Astrocyte (in vitro differentiated cells and primary cell): Measurements from ENCODE around the gene LRRC27. TPM values are rescaled to one million over a fixed set of nuclear protein-coding genes. Genes with fewer than 3 reads are reported as not detected.

Experiments
- DNase-seq: peaks from one replicate; pipeline ENCODE4 v3.0.0-alpha.2; 2010; ENCODE audit warnings: low read depth
- FAIRE-seq: peaks from 2 replicates; lab custom pipeline; 2011; peaks lifted over from hg19 to GRCh38; lab: Jason Lieb, UNC
- H2AFZ ChIP-seq: 2 replicates; pipeline ENCODE4 v1.6.0; 2012; ENCODE audit warnings: low read depth, low read length, inconsistent platforms
- H3K27ac ChIP-seq: 2 replicates; pipeline ENCODE4 v1.5.1; 2011; ENCODE audit warnings: low read depth, low read length, inconsistent platforms
- H3K27me3 ChIP-seq: 2 replicates; pipeline ENCODE4 v1.6.0; 2011; ENCODE audit warnings: low read length, inconsistent platforms; ENCODE audit not compliant: insufficient read depth
- H3K36me3 ChIP-seq: 2 replicates; pipeline ENCODE4 v1.5.1; 2011; ENCODE audit warnings: low read length, inconsistent platforms; ENCODE audit not compliant: insufficient read depth
- H3K4me1 ChIP-seq: 2 replicates; pipeline ENCODE4 v1.5.1; 2011; ENCODE audit warnings: low read length, inconsistent platforms; ENCODE audit not compliant: insufficient read depth
- H3K4me2 ChIP-seq: 2 replicates; pipeline ENCODE4 v1.6.0; 2012; ENCODE audit warnings: low read length, inconsistent platforms
- H3K4me3 ChIP-seq: 2 replicates; pipeline ENCODE4 v1.5.1; 2011; ENCODE audit warnings: low read depth, mild to moderate bottlenecking, low read length, inconsistent platforms; ENCODE audit not compliant: insufficient read depth
- H3K79me2 ChIP-seq: 2 replicates; pipeline ENCODE4 v1.6.0; 2012; ENCODE audit warnings: mild to moderate bottlenecking, low read length, inconsistent platforms; ENCODE audit not compliant: insufficient read depth
- H3K9ac ChIP-seq: 2 replicates; pipeline ENCODE4 v1.6.0; 2012; ENCODE audit warnings: mild to moderate bottlenecking, low read length, inconsistent platforms
- H3K9me3 ChIP-seq: 2 replicates; pipeline ENCODE4 v1.5.1; 2012; ENCODE audit warnings: low read depth, mild to moderate bottlenecking, low read length, inconsistent platforms; ENCODE audit not compliant: insufficient read depth
- H4K20me1 ChIP-seq: 2 replicates; pipeline ENCODE4 v1.6.0; 2012; ENCODE audit warnings: low read length, inconsistent platforms; ENCODE audit not compliant: insufficient read depth
- H3K27ac Mint-ChIP-seq: one replicate; pipeline ENCODE4 v1.8.0; 2021; ENCODE audit warnings: mild to moderate bottlenecking, mixed read lengths; ENCODE audit not compliant: unreplicated experiment
- H3K27me3 Mint-ChIP-seq: one replicate; pipeline ENCODE4 v1.8.0; 2021; ENCODE audit warnings: low read depth, mixed read lengths; ENCODE audit not compliant: unreplicated experiment
- H3K36me3 Mint-ChIP-seq: one replicate; pipeline ENCODE4 v1.8.0; 2021; ENCODE audit warnings: low read depth, mixed read lengths; ENCODE audit not compliant: unreplicated experiment
- H3K4me1 Mint-ChIP-seq: one replicate; pipeline ENCODE4 v1.8.0; 2021; ENCODE audit warnings: low read depth, mixed read lengths; ENCODE audit not compliant: unreplicated experiment
- H3K4me3 Mint-ChIP-seq: one replicate; pipeline ENCODE4 v1.8.0; 2021; ENCODE audit warnings: mild to moderate bottlenecking, moderate library complexity, mixed read lengths; ENCODE audit not compliant: unreplicated experiment
- H3K9me3 Mint-ChIP-seq: one replicate; pipeline ENCODE4 v1.8.0; 2021; ENCODE audit warnings: mild to moderate bottlenecking, mixed read lengths; ENCODE audit not compliant: unreplicated experiment
- EZH2 ChIP-seq: IDR thresholded peaks from 2 replicates; pipeline ENCODE4 v1.6.1; 2012; ENCODE audit warnings: mild to moderate bottlenecking, low read length, inconsistent platforms; ENCODE audit not compliant: insufficient read depth
- total RNA-seq: library from RNA; stranded (reverse); gene quantifications from 2 replicates; pipeline ENCODE4 v1.2.1, GENCODE V29; 2021
- TF ChIP-seq, protein P1 (sequence below): IDR thresholded peaks from 2 replicates; pipeline ENCODE4 v1.5.1; 2011; ENCODE audit warnings: low read depth, mild to moderate bottlenecking, inconsistent platforms, low read length, moderate library complexity; ENCODE audit not compliant: insufficient read depth

LRRC27 gene
- total RNA-seq, 1 donor from 2014 or later: 8.0 TPM

GRCh38 chr10:132412316-132413192 lies 80.6 kb downstream of the LRRC27 start:
- Histone ChIP-seq H3K9ac (no peak overlapping the region), H3K79me2 (no peaks in the 10 kb centered on the region), H3K36me3 (no peaks in the 10 kb centered on the region), H3K9me3 (no peaks in the 10 kb centered on the region), H3K4me2 (no peak overlapping the region), H3K27ac (no peak overlapping the region), H2AFZ (no peak overlapping the region), H3K4me3 (no peak overlapping the region), H3K27me3 (no peaks in the 10 kb centered on the region), H4K20me1 (peaks cover 11% of the 10 kb centered on the region), H3K4me1 (peaks cover 9% of the 10 kb centered on the region)
- FAIRE-seq (no peak), DNase-seq (no peak)
- H3K4me1 Mint-ChIP-seq: peaks cover 20% of the 10 kb centered on the region
- no peaks in the 10 kb centered on the region for H3K9me3 Mint-ChIP-seq
- no peak overlapping the region for H3K4me3 Mint-ChIP-seq
- H3K27me3 Mint-ChIP-seq: no peaks in the 10 kb centered on the region
- no peaks in the 10 kb centered on the region for H3K36me3 Mint-ChIP-seq
- no peak overlapping the region for H3K27ac Mint-ChIP-seq
- TF ChIP-seq EZH2: no peak
- TF ChIP-seq, protein P1, sequence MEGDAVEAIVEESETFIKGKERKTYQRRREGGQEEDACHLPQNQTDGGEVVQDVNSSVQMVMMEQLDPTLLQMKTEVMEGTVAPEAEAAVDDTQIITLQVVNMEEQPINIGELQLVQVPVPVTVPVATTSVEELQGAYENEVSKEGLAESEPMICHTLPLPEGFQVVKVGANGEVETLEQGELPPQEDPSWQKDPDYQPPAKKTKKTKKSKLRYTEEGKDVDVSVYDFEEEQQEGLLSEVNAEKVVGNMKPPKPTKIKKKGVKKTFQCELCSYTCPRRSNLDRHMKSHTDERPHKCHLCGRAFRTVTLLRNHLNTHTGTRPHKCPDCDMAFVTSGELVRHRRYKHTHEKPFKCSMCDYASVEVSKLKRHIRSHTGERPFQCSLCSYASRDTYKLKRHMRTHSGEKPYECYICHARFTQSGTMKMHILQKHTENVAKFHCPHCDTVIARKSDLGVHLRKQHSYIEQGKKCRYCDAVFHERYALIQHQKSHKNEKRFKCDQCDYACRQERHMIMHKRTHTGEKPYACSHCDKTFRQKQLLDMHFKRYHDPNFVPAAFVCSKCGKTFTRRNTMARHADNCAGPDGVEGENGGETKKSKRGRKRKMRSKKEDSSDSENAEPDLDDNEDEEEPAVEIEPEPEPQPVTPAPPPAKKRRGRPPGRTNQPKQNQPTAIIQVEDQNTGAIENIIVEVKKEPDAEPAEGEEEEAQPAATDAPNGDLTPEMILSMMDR: no peak

DNA sequence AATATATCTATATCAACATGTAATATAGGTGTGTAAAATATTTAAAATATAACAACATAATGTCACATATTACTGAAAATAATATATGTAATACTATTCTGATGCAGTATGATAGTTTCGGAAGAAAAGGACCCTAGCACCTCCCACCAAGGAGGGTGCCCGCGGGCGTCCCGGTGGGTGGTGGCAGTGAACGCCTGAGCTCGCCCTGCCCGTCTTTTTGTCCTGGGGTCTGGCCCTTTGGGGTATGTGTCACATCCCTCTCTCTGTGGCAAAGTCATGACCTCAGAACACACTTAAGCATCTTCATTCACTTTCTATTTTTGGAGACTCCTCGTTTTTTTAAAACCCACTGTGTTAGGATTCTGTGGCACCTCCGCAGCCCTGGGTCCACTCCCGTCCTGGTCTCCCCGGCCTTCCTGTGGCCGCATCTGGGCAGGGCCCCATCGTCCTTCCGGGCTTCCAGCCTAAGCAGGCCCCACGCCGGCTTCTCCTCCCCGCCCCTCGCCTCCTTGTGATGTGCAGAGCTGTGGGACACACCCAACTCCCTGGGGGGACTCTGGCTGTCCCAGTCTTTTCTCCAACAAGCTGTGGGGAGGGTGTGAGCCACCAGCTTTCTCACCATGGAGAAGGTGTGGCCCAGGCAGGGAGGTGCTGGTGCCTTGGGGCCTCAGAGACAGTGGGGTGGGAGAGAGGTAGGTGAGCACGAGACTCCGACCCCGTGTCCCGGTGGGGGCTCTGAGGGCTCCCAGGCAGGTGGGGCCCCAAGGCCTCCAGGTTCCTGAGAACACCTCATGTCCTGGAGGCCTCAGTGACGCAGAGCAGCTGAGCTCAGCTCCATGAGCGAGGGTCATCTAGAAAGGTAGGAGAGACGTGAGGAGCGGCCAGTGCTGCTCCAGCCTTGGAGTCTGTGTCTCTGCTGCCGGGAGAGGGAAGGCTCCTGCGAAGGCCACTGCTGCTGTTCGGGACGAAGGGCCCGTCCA lies 81.5 kb downstream of the LRRC27 start:
- no peaks in the 10 kb centered on the region for H3K36me3 Mint-ChIP-seq
- no peak for FAIRE-seq

More for the DNA sequence above, 81.5 kb downstream of the LRRC27 start:
- no peak overlapping the region for H3K27ac ChIP-seq
- DNase-seq: no peak
- H3K27me3 ChIP-seq: no peaks in the 10 kb centered on the region
- no peaks in the 10 kb centered on the region for H3K9me3 ChIP-seq
- TF ChIP-seq EZH2: no peak
- TF ChIP-seq, protein P1: no peak
- H3K36me3 ChIP-seq: no peaks in the 10 kb centered on the region
- no peak overlapping the region for H2AFZ ChIP-seq
- H3K4me2 ChIP-seq: no peak overlapping the region
- Mint-ChIP-seq H3K27me3 (no peaks in the 10 kb centered on the region), H3K4me3 (no peak overlapping the region), H3K9me3 (no peaks in the 10 kb centered on the region), H3K4me1 (peaks cover 20% of the 10 kb centered on the region), H3K27ac (no peak overlapping the region)
- H3K4me1 ChIP-seq: peaks cover 5% of the 10 kb centered on the region
- H3K4me3 ChIP-seq: no peak overlapping the region
- peaks cover 11% of the 10 kb centered on the region for H4K20me1 ChIP-seq
- H3K9ac ChIP-seq: no peak overlapping the region
- no peaks in the 10 kb centered on the region for H3K79me2 ChIP-seq
